OCI-LY1 (cell line): Measurements from ENCODE around the gene ACAD11.

Source experiments
- CTCF ChIP-seq: fragments of 200-600 bp; sonication (generic), shearing (Covaris generic); IDR thresholded peaks from 2 replicates; pipeline ENCODE4 v1.5.1; 2017; ENCODE audit warnings: mild to moderate bottlenecking, antibody characterized with exemption, low read length, moderate library complexity, mixed read lengths
- EZH2 ChIP-seq: fragments of 200-600 bp; sonication (generic), shearing (Covaris generic); IDR thresholded peaks from 2 replicates; pipeline ENCODE4 v1.8.0; 2017; ENCODE audit warnings: borderline replicate concordance, mixed run types, mild to moderate bottlenecking, antibody characterized with exemption, low read length, moderate library complexity, mixed read lengths

DNA sequence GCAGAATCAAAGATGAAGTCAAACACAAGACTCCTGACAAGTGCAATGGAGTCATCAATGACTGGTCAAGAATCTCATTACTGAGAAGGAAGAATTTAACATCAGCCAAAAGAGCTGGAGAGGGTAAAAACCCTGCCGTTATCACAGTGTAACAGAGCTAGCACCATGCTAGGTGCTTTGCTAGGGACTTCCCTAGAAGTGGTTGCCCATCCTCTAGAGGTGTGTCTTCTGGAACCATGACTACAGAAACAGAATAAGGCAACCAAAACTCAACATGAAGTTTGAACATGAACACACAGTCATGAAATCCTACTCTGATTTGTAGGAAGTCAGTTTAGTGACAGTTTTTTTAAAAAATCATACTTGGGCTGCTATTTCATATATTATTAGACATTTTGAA lies 9.5 kb downstream of the ACAD11 start:
- TF ChIP-seq CTCF: no peak
- no peak for TF ChIP-seq EZH2
